NCI-H2029 (cell line): ENCODE measurements around the gene LGALS9B.
"Not testable (repeated sequence)": the region's sequence is repeated elsewhere in the genome, so short reads cannot be mapped to it uniquely, and the experiment has no call there.

Experiments used
- DNase-seq: peaks from one replicate; lab custom pipeline; 2025; lab: John Stamatoyannopoulos, UW

The LGALS9B gene

DNA sequence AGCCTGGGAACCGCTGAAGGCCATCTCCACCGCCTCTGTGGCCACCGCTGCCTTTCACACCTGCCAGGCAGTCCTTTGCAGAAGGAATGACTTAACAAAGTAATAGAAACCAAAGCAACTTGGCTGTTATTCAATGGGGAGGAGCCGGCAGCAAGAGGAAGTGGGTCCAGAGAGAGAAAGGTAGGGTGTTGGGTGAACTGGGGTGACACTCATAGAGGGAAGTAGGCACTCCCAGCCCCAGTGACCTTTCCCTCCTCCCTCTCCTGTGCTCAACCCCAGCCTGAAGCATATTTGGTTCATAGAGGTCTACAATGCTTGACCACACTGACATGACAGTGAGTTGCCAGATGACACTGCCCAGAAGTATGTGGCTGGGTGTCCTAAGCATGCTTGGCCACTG, at the start of gene LGALS9B:
Gene LGALS9B (minus strand): TSS at position 93 of the 400 bp plus-strand sequence. CDS start 69 bp downstream, at position 24.
- not testable (repeated sequence) for DNase-seq

DNA sequence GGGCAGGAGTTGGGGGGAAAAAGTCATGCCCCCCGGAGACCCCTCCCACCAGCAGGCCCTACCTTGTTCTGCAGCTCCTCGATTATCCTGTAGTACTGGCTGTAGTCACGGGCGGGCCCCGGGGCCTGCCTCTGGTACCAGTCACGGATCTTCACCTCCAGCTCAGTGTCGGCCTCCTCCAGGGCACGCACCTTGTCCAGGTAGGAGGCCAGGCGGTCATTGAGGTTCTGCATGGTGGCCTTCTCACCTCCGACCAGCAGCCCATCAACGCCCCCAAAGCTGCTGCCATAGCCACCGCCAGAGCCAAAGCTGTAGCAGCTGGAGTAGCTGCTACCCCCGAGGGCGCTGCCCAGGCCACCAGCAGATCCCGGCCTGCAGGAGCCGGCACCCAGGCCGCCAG, 49.6 kb upstream of the LGALS9B start:
- not testable (repeated sequence) for DNase-seq

DNA sequence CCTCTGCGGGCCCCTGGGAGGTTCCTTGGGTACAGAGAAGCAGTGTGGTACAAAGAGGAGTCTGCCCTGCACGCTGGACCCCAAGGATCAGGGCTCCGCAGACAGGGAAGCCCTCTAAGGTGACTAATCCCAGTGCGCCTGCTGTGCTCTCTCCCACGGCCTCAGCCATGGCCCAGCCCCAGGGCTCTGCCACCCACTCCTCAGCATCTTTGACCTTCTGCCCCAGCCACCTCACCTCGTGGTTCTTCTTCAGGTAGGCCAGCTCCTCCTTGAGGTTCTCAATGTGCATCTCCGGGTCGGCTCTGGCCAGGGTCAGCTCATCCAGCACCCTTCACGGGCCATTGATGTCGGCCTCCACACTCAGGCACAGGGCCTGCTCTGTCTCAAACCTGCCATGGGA, 47.8 kb upstream of the LGALS9B start:
- DNase-seq: not testable (repeated sequence)

DNA sequence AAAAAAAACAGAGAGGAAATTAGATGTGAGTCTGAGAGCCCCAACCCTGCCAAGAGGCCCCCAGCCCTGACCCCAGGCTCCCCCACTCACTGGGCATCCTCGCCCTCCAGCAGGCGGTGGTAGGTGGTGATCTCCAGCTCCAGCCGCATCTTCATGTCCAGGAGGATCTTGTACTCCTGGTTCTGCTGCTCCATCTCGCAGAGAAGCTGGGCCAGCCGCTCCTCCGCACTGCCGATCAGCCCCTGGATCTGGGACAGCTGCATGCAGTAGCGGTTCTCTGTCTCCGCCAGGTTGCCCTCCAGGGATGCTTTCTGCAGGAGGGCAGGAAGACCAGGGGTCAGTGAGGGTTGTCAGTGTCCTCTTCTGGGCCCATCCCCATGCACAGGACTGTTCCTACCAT, 46.2 kb upstream of the LGALS9B start:
- DNase-seq: not testable (repeated sequence)

DNA sequence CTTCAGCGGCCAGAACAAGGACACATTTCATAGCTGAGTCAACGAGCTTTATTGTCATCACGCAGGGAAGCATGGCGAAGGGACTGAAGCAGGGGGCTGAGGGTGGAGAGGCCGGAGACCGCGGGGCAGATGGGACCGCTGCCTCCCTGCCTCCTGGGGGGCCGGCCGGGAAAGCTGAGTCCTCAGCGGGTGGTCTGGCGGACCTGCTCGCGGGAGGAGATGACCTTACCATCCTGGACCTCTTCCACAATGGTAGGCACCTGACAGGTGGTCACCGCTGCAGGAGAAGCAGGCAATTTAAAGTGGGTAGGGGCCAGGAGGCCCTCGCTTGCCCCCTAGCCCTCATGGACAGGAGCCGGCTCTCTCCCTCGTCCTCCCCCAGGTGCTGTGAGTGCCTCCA, 45.0 kb upstream of the LGALS9B start:
- DNase-seq: not testable (repeated sequence)

DNA sequence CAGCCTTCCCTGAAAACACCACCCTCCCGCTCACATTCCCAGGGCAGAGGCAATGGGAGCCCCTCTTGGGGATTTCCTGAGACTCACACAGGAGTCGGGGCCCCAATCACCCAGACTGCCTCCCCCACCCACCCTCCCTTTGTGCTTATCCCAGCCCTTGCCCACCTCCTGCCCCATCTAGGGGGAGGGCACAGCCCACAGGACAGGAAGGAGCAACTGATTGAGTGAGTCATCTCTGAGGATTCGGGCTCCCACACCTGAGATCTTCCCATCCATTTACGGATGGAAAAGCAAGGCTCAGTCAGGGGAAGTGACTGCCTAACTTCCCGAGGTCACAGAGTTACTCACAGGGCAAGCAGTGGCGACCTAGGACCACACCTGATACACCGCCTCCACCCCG, 44.4 kb upstream of the LGALS9B start:
- not testable (repeated sequence) for DNase-seq

DNA sequence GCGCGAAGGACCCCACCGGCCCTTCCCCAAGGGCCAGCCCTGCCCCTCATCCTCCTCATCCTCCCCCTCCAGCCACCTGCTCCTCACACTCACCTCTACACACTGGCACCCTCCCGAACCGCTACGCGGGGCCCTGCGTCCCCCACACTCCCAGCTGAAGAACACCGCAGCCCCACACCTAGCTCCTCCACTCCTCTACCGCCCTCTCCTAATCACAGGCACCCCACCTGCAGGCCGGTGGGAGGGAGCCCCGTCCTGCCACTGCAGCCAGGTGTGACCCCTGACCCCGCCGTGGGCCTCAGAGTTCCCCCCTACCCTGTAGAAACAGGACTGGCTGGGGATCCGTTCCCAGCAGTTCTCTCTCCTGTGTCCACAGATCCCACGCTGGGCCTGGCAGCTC, 38.0 kb upstream of the LGALS9B start:
- DNase-seq: not testable (repeated sequence)

DNA sequence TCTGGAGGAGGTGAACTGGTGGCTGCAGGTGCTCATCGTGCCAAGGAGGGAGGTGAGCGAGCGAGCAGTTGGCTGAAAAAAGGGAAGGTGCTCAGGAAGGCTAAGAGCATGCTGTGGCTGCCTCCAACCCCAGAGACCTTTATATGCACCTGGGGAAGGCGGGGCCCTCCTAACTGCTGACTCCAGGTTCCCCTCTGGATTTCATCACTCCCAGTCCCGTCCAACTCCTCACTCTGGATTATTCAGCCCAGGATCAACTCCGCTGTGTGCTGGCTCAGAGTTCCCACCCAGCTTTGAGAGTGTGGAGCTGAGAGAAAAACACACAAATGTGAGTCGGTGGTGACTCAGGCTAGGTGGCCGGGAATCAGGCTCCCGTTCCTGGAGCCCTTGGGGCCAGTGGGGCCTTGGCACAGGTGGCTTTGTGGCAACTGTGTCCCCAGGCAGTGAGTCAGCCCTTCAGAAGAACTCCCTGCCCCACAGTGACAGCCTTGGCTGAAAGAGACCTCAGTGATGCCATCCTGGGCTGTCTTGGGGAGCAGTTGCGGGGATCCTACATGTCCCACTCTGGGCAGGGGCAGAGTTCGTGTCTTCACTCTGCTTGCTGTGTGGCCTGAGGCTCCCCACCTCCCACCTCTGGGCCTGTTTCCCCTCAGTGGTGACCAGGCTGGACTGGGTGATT, 37.2 kb upstream of the LGALS9B start:
- not testable (repeated sequence) for DNase-seq

DNA sequence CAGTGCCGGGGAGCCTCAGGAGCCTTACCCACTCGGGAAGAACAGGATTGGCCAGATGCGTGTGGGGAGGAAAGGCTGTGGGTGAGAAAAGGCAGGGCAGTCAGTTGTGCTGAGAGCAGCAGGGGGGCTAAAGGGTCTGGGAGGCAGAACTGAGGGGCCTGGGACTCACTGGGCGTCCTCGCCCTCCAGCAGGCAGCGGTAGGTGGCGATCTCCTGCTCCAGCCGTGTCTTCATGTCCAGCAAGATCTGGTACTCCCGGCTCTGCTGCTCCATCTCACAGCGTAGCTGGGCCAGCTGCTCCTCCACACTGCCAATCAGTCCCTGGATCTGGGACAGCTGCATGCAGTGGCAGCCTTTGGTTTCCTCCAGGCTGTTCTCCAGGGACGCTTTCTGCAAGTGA, 34.6 kb upstream of the LGALS9B start:
- DNase-seq: not testable (repeated sequence)

DNA sequence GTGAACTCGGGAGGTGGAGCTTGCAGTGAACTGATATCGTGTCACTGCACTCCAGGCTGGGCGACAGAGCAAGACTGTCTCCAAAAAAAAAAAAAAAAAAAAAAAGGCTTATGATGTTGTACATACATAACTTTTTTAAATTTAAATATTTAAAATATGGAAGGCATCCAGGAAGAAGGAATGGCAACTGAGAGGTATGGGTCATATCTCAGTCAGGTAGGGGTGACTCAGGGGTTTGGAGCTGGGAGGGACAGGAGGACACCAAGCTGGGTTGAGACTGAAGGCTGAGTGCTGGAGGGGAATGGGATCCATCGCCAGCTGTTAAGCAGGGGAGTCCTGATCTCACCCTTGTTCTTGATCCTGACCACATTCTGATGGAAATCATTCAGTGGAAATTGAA, 33.0 kb upstream of the LGALS9B start:
- DNase-seq: not testable (repeated sequence)

DNA sequence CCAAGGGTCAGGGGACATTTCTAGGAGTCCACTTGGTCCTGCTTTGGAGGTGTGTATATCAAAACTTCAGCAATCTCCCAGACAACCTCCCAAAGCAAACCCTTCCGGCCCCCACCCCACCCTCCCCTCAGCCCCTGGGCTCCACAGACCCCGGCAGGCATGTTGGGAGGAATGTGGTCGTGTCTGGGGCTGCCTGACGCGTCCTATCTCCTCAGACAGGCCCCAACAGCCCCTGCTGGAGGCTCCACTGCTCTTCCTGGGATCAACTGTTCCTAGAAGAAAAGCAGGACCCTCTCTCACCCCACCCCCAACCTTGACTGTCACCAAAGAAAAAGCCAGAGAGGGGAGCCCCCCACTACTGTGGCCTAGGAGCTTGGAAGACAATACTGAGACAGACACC, 28.1 kb upstream of the LGALS9B start:
- not testable (repeated sequence) for DNase-seq

DNA sequence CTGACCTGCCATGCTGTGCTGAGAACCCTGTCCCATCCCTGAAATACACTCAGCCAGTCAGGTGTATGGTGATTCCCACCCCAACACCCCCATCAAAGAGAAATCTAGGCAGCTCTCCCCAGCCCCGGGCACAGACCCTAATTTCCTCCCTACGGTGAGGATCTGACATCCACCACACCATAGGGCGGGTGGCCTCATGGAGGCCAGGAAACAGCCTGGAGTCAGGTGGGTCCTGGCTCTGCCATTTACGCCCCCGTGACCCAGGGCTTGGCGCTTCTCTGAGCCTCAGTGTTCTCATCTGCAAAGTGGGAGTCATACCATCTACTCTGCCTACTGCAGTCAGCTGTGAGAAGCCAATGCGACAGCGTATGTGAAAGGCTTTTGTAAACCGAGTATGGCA, 27.4 kb upstream of the LGALS9B start:
- DNase-seq: not testable (repeated sequence)

DNA sequence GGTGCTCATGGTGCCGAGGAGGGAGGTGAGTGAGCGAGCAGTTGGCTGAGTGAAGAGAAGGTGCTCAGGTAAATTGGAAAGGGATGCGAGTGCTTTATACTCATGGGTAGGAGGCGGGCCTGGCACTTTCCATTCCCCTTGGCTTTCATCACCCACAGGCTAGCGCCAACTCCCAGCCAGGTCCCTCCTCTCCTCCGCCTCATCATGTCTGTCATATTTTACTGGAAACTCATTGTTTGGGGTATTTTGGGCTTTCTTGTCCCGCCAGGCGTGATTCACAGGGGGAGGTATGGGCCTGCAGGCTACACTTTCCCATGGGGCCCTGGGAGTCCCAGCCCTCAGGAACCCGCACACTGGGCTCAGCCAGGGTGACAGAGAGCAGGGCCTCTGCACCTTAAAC, 26.8 kb upstream of the LGALS9B start:
- DNase-seq: not testable (repeated sequence)

DNA sequence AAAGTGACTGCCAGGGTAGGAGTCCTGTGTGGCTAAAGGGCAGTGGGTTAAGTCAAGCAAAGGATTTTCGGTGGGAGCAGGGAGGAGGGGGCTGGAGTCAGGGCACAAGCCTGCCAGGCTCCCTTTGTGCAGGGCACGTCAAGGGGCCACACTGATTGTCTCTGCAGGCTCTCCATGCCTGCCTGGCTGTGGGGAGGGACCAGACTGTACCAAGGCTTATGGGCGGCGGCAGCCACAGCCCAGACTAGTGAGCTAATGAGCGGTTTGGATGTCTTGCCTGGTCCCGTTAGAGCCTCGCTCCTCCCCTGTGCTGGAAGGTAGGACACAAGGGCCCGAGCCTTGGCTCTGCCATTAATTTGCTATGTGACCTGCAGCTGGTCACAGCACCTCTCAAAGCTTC, 25.6 kb upstream of the LGALS9B start:
- DNase-seq: not testable (repeated sequence)

DNA sequence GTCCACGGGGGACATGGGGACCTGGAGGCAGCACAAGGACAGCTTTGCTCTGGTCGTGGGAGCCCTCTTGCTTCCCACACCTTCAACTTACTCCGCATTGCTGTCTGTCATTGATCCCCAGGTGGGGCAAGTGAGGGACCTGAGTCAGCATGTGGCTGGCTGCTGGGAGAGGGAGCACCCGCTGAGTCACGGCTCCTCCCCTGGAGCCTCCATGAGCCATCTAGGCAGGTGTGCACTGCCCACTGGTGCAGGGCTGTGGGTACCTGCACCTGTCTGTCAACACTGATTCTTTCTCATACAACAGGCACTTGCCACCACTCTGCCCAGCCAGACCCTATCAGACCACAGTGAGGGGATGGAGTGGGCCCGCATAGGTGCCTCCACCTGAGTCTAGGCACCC, 24.8 kb upstream of the LGALS9B start:
- not testable (repeated sequence) for DNase-seq

DNA sequence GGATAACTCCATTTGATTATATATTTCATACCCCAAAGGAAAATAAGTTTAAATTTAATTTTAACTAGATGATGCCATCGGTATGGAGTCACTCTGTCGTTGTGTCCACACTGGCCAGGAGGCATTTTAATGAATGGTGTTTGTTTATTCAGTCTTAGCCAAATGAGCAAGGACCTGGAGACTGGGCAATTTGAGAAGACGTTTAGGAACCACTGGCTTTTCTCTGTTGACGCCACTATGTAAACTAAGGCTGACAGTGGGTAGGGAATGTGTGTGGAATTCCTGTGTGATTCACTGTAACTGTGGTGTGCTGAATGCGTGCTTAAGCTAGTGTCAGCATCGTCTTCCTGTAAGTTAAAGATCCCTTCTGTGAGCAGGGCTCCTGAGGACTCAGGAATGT, 17.6 kb upstream of the LGALS9B start:
- DNase-seq: not testable (repeated sequence)

DNA sequence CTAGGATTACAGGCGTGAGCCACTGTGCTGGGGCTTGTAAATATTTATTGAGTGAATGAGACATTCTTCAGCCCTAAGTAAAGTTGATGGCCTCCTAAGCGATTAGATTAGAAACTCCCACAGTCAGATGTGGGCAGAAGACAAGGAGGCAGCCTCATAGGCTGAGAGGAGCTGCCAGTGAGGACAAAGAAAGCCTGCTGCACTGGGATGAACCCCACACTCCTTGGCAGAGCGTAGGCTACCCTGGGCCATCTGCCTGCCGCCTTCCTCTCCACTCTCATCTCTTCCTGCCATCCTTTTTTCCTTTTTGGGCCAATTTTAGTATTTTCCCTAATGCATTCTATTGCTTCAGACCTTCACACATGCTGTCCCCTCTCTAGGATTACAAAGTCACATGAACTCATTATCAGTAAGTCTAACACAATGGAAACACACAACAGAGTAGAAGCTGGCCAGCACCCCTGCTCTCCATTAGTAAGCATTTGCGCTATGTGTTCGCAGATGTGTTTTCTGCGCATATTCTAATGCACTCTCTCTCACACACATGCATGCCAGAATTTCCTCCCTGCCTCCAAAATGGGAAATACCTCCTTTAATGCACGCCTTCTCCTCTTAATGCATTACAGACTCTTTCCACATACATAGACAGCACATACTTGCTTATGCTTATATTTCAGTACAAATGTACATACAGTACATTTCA, 12.7 kb upstream of the LGALS9B start:
- not testable (repeated sequence) for DNase-seq

DNA sequence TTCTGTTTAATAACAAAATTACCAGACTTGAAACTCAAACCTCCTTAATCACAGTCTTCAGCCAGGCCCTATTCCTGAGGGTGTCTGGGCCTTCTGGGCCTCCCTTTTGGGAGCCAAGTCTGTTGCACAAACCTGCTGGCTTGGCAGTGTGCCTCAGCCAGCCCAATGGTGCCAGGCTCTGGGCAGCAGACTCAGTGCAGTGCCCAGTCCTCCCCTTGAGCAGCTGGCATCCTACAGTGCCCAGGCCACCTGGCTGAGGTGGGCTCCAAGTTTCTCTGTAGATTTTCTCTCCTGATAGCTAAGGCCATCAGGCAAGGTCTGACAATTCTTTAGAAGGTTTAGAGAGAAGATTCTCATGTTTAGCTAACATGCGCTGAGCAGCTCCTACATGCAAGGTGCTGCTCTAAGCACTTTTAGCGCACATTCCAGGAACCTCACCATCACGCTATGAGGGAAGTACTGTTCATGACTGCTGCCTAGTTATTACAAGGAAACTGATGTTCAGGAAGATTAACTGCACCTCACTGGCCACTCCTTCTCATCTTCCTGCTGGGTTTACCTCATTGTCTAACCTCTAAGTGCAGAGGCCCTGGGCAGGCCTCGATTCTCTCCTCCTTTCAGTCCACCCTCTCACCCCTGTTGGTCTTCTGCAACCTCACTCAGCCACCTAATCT, 10.2 kb upstream of the LGALS9B start:
- DNase-seq: not testable (repeated sequence)

DNA sequence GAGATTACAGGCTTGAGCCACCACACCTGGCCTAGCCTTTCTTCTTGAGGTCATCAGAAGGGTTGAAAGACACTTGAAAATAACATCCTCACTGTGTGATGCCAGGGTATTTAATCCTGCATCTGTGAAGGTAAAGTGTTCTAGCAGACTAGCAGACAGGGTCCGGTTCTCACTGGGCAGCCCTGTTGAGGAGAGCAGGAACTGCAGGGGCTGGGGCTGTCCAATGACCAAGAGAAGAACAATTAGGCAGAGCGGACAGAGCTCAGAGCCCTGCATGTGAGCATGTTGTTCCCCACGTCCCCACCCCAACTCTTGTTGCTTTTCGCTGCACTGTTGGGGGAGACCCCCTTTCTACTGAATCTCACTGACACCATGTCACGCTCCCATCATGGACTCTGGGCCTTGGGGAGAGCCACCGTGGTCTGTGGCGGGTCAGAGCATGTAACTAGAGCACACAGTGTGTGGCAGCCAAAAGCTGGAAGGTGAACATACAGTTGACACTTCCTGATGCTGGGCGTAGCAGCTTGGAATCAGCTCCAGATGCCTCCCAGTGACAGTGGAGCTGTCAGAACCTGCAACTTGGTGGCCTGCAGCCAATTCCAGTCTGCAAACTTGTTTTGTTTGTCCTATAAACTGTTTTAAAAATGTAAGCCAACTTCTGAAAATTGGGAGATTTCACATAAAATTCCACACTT, 7.9 kb upstream of the LGALS9B start:
- not testable (repeated sequence) for DNase-seq

DNA sequence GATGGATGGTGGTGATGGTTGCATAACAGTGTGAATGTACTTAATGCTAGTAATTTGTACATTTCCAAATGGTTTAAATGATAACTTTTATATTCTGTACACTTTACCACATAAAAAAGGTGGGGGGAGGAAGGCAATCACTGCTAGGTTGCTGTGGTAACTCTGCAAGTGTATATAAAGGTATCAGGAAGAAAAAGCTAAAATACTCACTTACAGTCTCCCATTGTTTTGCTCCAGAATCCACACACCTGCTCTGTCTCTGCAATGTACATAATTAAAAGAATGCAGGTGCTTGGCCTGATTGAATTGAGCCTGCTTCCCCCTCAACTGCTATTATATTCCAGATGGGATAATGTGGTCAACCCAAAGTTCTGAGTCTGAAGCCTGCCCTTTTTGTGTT, 6.7 kb upstream of the LGALS9B start:
- not testable (repeated sequence) for DNase-seq

DNA sequence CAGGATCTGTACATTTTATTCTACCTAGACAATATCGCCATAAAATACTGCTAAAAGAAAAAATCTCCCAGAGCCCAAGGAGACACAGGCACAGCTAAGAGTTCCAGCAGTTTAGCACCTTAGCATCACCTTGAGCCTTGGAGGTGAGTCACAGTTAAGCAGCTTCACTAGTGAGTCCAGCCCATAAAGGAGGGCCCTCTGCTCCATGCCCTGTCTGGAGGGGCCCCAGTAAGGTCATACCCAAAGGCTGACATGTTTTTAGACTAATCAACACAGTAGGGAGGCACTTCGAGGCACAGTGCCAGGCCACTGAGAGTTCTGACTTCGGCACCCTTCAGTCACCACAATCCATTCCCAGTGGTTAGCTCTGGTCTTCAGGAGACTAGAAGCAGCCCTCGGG, 2.6 kb upstream of the LGALS9B start:
- DNase-seq: not testable (repeated sequence)

DNA sequence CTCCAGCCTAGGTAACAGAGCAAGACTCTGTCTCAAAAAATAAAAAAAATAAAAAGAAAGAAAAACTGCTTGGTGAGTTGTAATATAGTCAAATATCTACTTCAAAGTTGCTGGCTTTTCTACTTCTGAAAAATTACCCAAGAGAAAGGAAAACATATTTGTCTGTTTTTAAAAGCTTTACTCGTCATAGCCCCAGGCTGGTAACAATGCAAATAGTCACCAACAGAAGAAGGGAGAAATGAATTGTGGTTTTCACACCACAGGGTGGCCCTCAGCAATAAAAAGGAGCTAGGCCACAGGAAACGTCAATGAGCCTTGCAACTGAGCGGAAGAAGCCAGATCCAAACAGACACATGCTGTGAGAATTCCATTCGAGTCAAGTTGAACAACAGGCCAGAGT, 1.8 kb upstream of the LGALS9B start:
- DNase-seq: not testable (repeated sequence)
